Bronchial epithelial cell (primary cell): ENCODE results near the gene HIGD1A. TPM values are rescaled to one million over a fixed set of nuclear protein-coding genes. Genes with fewer than 3 reads are reported as not detected.

ENCODE experiments used
- DNase-seq: peaks from one replicate; pipeline ENCODE4 v3.0.0-alpha.2; 2010; ENCODE audit warnings: low read depth
- FAIRE-seq: peaks from 2 replicates; lab custom pipeline; 2011; peaks lifted over from hg19 to GRCh38; lab: Jason Lieb, UNC
- H3K27me3 ChIP-seq: 2 replicates; pipeline ENCODE4 v1.5.1; 2011; ENCODE audit warnings: low read length; ENCODE audit not compliant: control insufficient read depth, insufficient read depth
- H3K36me3 ChIP-seq: 2 replicates; pipeline ENCODE4 v1.5.1; 2011; ENCODE audit warnings: low read length; ENCODE audit not compliant: control insufficient read depth, insufficient read depth
- H3K4me3 ChIP-seq: 2 replicates; pipeline ENCODE4 v1.5.1; 2011; ENCODE audit warnings: mild to moderate bottlenecking, low read depth, low read length, control low read depth
- total RNA-seq: library from RNA; depleted of rRNA; stranded (reverse); fragments of >200 nt; gene quantifications from 2 replicates; pipeline ENCODE4 v1.2.1, GENCODE V29; 2014
- TF ChIP-seq, protein P1 (sequence below): IDR thresholded peaks from 2 replicates; pipeline ENCODE4 v1.5.1; 2011; ENCODE audit warnings: mild to moderate bottlenecking, moderate library complexity, low read length, control low read depth, inconsistent platforms; ENCODE audit not compliant: insufficient read depth, severe bottlenecking

HIGD1A gene
- total RNA-seq, 1 donor from 2014 or later: 219 TPM

DNA sequence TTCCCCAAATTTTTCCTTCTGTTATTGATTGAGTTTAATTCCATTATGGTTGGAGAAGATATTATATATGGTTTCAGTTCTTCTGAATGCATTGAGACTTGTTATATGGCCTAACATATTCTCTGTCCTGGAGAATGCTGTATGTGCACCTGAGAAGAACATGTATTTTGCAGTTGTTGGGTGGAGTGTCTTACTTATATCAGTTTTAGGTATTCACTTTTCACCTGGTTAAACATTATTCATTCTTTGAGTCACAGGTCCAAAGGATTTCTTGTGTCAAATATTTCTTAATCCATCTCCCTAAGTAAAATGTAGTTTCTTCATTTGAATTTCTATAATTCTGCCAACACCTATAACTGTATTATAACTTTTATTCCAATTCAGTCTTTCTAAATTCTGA lies 22.7 kb upstream of the HIGD1A start:
- no peaks in the 10 kb centered on the region for H3K27me3 ChIP-seq
- no peaks in the 10 kb centered on the region for H3K36me3 ChIP-seq
- TF ChIP-seq, protein P1, sequence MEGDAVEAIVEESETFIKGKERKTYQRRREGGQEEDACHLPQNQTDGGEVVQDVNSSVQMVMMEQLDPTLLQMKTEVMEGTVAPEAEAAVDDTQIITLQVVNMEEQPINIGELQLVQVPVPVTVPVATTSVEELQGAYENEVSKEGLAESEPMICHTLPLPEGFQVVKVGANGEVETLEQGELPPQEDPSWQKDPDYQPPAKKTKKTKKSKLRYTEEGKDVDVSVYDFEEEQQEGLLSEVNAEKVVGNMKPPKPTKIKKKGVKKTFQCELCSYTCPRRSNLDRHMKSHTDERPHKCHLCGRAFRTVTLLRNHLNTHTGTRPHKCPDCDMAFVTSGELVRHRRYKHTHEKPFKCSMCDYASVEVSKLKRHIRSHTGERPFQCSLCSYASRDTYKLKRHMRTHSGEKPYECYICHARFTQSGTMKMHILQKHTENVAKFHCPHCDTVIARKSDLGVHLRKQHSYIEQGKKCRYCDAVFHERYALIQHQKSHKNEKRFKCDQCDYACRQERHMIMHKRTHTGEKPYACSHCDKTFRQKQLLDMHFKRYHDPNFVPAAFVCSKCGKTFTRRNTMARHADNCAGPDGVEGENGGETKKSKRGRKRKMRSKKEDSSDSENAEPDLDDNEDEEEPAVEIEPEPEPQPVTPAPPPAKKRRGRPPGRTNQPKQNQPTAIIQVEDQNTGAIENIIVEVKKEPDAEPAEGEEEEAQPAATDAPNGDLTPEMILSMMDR: no peak
- H3K4me3 ChIP-seq: no peak overlapping the region
- peak; percentile 77 for DNase-seq
- no peak for FAIRE-seq

DNA sequence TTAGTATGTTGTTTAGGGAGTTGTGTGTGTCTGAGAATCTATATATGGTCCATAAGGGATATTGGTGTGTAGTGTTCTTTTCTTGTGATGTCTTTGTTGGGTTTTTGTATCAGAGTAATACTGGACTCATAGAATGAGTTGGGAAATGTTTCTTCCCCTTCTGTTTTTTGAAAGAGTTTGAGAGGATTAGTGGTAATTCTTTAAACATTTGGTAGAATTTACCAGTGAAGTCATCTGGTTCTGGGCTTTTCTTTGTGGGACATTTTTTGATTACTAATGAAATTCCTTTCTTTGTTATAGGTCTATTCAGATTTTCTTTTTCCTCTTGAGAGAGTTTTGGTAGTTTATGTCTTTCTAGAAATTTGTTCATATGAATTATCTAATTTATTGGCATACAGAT lies 21.9 kb upstream of the HIGD1A start:
- no peak for FAIRE-seq
- TF ChIP-seq, protein P1: no peak

DNA sequence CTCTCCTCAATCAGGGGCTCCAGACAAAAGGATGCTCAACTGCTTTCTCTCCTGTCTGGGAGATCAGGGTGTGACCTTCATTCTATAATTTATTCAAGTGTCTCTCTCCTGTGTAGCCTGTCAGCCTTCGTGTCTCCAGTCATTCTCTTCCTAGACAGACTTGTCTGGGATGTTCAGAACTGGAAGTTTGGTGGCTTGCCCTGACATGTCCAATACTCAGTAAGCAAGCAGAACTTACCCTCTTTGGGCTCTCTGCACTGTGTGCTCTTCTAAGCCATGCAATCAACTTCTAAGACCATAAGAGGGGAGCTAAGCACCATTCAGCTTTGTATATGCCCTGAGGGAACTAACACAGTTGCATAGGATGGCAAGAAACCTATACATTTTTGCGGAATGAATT lies 19.1 kb upstream of the HIGD1A start:
- DNase-seq (peak; percentile 97), FAIRE-seq (peak; percentile 50)
- Histone ChIP-seq H3K36me3 (no peaks in the 10 kb centered on the region), H3K27me3 (no peaks in the 10 kb centered on the region), H3K4me3 (no peak overlapping the region)
- TF ChIP-seq, protein P1: no peak

More for the DNA sequence above, 21.9 kb upstream of the HIGD1A start:
- DNase-seq: no peak
- Histone ChIP-seq H3K36me3 (no peaks in the 10 kb centered on the region), H3K4me3 (no peak overlapping the region), H3K27me3 (no peaks in the 10 kb centered on the region)

DNA sequence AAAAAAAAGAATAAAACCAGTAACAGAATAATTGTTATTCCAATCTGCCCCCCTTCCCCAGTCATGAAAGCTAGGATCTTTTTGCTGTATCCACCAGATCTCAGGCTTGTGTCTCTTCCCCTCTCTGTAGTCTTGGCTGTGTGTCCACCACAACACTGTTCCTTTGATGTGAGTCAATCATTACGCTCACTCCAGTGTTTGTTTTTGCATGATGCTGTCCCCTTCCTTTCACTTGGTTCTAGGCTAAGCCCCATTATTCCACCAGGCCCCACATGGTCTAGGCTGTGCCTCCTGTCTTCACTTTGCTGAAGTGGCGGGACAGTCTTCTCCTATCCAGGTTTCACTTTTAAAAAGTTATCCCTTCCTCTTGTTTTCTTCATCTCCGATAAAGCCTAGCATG lies 18.5 kb upstream of the HIGD1A start:
- no peaks in the 10 kb centered on the region for H3K36me3 ChIP-seq
- TF ChIP-seq, protein P1: no peak
- DNase-seq (peak; percentile 85), FAIRE-seq (peak; percentile 23)
- no peak overlapping the region for H3K4me3 ChIP-seq
- no peaks in the 10 kb centered on the region for H3K27me3 ChIP-seq

DNA sequence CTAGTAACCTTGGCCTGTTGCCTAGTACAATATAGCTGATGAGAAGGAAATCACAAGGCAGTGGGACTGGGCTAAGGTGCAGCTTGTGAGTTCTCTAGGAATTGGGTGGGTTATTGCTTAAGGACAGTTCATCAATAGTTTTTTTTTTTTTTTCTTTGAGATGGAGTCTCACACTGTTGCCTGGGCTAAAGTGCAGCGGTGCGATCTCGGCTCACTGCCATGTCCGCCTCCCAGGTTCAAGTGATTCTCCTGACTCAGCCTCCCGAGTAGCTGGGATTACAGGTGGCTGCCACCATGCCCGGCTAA lies 16.4 kb upstream of the HIGD1A start:
- TF ChIP-seq, protein P1: no peak
- H3K4me3 ChIP-seq: no peak overlapping the region
- FAIRE-seq: no peak
- H3K36me3 ChIP-seq: no peaks in the 10 kb centered on the region
- no peak for DNase-seq
- no peaks in the 10 kb centered on the region for H3K27me3 ChIP-seq

DNA sequence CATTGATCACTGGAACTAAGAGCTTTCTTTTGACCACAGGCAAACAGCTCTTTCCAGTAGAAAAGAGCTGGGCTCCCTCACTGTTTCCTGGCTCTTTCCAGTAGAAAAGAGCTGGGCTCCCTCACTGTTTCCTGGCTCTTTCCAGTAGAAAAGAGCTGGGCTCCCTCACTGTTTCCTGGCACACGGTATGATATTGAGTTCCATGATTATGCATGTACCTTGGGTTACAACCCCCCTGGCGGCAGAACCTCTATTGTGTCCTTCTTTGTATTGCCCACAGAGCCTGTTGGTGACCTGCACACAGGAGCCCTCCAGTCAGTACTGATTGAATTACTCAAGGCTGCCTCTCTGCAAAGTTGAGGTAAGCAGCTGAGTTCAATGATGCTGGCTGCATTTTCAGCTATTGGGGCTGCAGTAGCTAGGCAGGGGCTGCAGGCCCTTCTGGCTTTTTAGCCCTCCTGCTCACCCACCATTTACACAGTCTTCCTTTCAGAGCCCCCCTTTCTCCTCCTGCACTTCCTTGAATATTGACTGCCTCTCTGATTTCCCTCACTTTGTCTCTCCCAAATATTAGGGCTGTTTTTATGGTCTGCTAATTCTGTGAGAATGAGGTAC lies 15.2 kb upstream of the HIGD1A start:
- no peaks in the 10 kb centered on the region for H3K27me3 ChIP-seq
- TF ChIP-seq, protein P1: no peak
- DNase-seq: peak; percentile 39
- no peak overlapping the region for H3K4me3 ChIP-seq
- H3K36me3 ChIP-seq: no peaks in the 10 kb centered on the region
- no peak for FAIRE-seq
